HG03432 (cell line): Measurements from ENCODE around the gene HEBP2.
A peak's percentile ranks its signal among the peaks of the same experiment; 100 is the strongest.

Source experiments
- ATAC-seq: cut with Tn5 transposase; IDR thresholded peaks from one replicate; pipeline ENCODE4 v1.9.1; 2021; ENCODE audit warnings: mild to moderate bottlenecking, moderate library complexity; ENCODE audit not compliant: unreplicated experiment

Gene HEBP2

DNA sequence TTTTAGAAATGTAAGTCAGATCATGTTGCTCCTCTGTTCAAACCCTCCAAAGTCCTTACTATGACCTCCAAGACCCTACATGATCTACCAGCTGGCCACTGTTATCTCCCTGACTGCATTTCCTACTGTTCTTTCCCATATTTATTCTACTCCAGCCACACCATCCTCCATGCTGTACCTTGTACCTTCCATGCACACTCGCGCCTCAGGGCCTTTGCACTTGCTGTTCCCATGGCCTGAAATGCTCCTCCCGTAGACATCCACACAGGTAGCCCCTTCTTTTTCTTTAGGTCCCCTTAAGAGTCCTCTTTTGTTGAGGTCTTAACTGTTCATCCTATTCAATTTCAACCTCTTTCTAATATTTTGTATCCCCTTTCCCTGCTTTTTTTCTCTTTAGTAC lies 47.0 kb downstream of the HEBP2 start:
- ATAC-seq, result no peak

DNA sequence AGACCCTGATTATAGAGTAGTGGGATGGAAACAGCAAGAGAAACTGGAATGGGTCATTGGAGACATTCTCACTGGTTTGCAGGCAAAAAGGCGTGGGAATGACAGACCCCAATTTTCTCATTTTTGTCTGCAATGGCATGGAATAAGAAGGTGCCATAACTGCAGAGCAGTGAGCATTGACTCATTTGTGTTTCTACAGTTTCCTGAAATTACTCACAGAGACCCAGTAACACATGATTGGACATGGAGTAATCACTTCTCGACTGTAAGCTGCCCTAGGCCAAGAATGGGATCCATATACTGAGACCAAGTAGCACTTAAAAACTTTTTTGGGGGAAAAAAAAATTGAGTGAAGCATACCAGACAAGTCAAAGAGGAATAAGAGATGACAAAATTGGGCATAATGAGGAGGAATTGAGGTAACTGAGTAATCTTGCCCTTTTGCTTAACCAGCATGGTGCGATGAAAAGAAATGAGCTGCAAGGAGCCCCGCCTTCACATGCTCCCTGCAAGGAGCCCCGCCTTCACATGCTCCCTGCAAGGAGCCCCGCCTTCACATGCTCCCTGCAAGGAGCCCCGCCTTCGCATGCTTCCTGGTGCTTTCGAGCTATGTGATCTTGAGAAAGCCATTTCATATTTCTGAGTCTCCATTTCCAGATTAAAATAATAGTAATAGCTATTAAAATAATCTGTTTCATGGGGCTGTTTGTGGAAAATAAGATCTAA lies 51.1 kb downstream of the HEBP2 start:
- ATAC-seq, result peak; percentile 51

DNA sequence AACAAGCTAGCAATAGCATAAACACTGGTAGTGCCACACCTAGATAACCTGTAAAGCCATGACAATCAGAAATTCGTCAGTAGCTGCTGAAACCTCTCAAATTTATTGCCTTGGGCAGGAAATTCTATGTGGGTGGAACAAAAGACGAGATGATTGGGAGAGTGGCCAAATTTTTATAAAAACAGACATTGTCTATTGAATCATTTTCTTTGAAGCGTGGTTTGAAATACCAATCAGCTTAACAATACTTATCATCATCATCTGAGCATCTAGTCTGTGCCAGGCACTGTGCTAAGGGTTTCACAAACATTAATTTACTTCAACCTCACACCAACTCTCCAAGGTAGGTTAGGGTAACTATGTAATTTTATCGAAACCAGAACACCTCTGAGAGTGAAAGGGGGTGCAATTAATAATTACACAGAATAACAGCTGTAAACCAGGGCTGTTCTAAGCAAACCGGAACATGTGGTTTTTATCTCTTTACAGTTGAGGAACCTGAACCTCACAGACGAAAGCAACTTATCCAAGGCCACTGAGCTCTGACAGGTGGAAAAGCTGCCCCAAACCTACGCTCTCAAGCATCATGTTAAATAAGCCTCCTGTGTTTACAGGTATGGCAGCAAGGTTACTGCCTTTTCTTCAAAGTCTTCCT lies 51.9 kb downstream of the HEBP2 start:
- peak; percentile 94 for ATAC-seq

DNA sequence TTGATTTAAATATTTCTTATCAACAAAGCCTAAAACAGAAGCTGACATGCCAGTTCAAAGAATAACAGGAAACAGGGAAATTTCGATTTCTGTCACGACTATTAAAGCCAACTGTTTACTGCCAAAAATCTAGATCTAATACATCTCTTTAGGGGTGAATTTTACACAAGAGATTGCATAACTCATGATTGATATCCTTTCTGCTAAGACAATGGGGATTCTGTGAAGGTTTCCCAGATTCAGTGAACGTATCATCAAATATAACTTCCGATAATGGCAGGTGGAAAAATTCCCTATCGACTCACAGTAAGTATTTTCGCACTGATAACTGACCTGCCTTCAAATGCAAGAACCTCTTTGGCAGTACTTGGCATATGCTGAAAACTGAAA lies 52.4 kb downstream of the HEBP2 start:
- ATAC-seq, result peak; percentile 21

DNA sequence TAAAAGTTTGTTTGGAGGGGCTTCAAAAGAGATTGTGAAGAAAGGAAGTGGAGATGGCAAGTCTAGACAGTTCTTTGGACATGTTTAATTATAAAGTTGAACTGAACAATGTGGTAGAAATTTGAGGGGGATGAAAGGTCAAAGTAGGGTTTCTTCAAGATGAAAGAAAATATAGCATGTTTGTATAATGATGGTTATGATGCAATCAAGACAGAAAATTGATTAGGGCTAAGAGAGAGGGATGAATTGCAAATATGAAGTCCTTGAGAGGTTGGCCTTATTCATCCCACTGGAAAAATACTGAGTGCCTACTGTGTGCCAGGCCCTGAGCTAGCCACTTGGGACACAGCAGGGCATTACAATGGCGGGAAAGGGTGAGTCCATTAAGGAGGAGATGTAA lies 57.6 kb downstream of the HEBP2 start:
- no peak for ATAC-seq

DNA sequence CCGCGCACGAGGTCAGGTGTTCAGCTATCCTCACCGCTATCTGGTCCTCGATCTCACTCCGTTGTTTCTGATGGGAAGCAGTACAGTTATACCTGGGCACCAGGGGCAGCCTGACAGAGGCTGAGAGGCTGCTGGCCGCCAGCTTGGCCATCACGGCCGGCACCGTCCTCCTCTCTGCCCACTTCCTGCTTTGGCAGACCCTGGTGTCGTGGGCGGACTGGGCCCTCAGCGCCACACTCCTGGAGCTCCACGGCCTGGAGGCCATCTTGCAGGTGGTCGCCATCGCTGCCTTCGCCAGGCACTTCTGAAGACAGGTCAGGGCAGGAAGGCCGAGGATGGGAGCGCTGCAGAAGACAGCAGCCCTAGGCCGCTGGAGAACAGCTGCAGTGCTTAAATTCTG lies 60.1 kb downstream of the HEBP2 start:
- no peak for ATAC-seq

DNA sequence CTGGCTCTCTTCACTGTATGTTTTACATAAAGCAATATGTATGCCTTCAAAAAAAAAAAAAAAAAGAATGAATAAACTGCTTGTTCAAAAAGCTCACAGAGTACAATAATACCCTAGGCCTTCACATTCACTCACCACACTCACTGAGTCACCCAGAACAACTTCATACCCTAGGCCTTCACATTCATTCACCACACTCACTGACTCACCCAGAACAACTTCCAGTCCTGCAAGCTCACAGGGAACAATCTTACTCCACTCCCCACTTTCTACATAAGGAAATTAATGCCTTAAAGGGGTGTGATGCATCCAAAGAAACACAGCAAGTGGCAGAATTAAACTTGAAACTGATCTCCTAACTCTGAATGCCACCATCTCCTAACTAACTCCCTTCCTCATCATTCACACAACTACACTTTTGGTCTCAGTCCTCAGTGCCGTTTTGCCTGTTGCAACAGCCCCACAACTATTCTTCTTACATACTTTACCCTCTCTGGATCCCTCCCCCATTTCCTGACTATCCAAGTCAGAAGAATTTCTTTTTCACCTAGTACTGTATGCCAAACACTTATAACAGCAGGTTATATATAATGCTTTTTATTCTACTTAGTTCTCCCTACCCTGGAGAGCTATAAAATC lies 61.1 kb downstream of the HEBP2 start:
- ATAC-seq, result no peak

DNA sequence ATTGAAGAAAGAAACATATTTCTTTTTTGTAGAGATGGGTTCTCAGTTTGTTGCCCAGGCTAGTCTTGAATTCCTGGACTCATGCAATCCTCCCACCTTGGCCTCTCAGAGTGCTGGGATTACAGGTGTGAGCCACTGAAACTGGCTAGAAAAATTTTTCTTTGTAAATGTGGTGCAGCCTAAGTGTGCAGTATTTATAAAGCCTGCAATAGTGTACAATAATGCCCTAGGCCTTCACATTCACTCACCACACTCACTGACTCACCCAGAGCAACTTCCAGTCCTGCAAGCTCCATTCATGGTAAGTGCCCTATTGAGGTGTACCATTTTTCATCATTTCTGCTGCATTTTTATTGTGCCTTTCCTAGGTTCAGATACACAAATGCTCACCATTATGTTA lies 63.9 kb downstream of the HEBP2 start:
- ATAC-seq, result no peak

DNA sequence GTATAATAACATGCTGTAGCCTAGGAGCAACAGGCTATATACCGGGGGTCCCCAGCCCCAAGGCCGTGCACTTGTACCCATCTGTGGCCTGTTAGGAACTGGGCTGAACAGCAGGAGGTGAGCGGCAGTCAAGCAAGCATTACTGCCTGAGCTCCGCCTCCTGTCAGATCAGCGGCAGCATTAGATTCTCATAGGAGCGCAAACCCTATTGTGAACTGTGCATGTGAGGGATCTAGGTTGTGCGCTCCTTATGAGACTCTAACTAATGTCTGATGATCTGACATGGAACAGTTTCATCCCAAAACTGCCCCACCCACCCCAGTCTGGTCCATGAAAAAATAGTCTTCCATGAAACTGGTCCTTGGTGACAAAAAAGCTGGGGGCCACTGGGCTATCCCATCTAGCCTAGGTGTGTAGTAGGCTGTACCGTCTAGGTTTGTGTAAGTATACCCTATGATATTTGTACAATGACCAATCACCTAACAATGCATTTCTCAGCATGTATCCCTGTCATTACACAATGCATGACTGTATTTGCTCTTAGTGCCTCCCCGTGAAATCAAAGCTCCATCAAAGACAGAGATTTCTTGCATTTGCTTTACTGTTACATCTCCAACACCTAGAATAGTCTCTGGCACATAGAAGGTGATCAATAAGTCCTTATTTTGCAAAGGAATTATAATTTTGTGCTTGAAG lies 64.4 kb downstream of the HEBP2 start:
- ATAC-seq, result no peak
